ENCODE data around the gene ZFYVE26. TPM values are rescaled to one million over a fixed set of nuclear protein-coding genes. Genes with fewer than 3 reads are reported as not detected.

ZFYVE26 gene
- total RNA-seq, 1 experiment from 2014 or later, result 11.9 TPM

- peaks cover 7% of the 10 kb centered on the region for H3K36me3 Mint-ChIP-seq (ENCODE audit: insufficient read depth, unreplicated experiment)
- H3K4me3 Mint-ChIP-seq (ENCODE audit: unreplicated experiment), result no peak overlapping the region
- no peaks in the 10 kb centered on the region for H3K27me3 Mint-ChIP-seq (ENCODE audit: insufficient read depth, unreplicated experiment)
- H3K9me3 Mint-ChIP-seq (ENCODE audit: unreplicated experiment), result no peaks in the 10 kb centered on the region
- CTCF ChIA-PET, result interaction anchor here (0.6 to 1.9 kb wide), 17 partner anchors 9 to 1025 kb away, joined by 3 to 23 read pairs (median 4); partner anchors contain the start of gene RAD51B
- H3K4me1 Mint-ChIP-seq (ENCODE audit: insufficient read depth, unreplicated experiment), result no peaks in the 10 kb centered on the region
- intact Hi-C loops (cut with micrococcal nuclease), result no loop called here
- no TSS peak for BruUV-seq (replicated peaks)
- POLR2A ChIA-PET, result interaction anchor here (1.1 kb wide), 1 partner anchor 21 kb away, joined by 5 read pairs; the partner anchor contains the start of gene ZFYVE26
- peak; percentile 73 for DNase-seq (ENCODE audit: unreplicated experiment)
- no peak overlapping the region for H3K27ac Mint-ChIP-seq (ENCODE audit: low read depth, unreplicated experiment)
- TF ChIP-seq, protein P1, sequence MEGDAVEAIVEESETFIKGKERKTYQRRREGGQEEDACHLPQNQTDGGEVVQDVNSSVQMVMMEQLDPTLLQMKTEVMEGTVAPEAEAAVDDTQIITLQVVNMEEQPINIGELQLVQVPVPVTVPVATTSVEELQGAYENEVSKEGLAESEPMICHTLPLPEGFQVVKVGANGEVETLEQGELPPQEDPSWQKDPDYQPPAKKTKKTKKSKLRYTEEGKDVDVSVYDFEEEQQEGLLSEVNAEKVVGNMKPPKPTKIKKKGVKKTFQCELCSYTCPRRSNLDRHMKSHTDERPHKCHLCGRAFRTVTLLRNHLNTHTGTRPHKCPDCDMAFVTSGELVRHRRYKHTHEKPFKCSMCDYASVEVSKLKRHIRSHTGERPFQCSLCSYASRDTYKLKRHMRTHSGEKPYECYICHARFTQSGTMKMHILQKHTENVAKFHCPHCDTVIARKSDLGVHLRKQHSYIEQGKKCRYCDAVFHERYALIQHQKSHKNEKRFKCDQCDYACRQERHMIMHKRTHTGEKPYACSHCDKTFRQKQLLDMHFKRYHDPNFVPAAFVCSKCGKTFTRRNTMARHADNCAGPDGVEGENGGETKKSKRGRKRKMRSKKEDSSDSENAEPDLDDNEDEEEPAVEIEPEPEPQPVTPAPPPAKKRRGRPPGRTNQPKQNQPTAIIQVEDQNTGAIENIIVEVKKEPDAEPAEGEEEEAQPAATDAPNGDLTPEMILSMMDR (IDR thresholded peaks at IDR 0.05; ENCODE audit: unreplicated experiment), result peak; percentile 73
These were observed 20.7 kb upstream of the ZFYVE26 start for GRCh38 chr14:67837011-67837624.

DNA sequence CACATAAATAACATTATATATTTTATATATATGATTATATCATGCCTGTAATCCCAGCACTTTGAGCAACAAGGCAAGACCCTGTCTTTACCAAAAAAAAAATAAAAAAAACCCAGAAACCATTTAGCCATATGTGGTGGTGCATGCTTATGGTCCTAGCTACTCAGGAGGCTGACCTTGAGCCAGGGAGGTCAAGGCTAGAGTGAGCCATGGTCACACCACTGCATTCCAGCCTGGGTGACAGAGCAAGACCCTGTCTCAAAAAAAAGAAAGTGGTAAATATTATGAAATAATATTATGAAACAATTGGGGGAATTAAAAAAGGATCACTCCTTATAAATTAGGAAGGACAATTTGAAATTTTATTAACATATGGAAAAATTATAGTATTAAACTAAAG lies 19.2 kb upstream of the ZFYVE26 start:
- TF ChIP-seq, protein P1 (IDR thresholded peaks at IDR 0.05; ENCODE audit: unreplicated experiment), result no peak
- no TSS peak for BruUV-seq (replicated peaks)
- no peak for DNase-seq (ENCODE audit: unreplicated experiment)
- no peak overlapping the region for H3K27ac Mint-ChIP-seq (ENCODE audit: low read depth, unreplicated experiment)
- peaks cover 7% of the 10 kb centered on the region for H3K36me3 Mint-ChIP-seq (ENCODE audit: insufficient read depth, unreplicated experiment)
- H3K4me3 Mint-ChIP-seq (ENCODE audit: unreplicated experiment), result no peak overlapping the region
- no peaks in the 10 kb centered on the region for H3K9me3 Mint-ChIP-seq (ENCODE audit: unreplicated experiment)
- CTCF ChIA-PET, result interaction anchor here (0.6 to 1.4 kb wide), 9 partner anchors 8 to 987 kb away, joined by 3 to 5 read pairs (median 3); no protein-coding TSS in a partner anchor
- no peaks in the 10 kb centered on the region for H3K4me1 Mint-ChIP-seq (ENCODE audit: insufficient read depth, unreplicated experiment)
- no peaks in the 10 kb centered on the region for H3K27me3 Mint-ChIP-seq (ENCODE audit: insufficient read depth, unreplicated experiment)
- intact Hi-C loops (cut with micrococcal nuclease), result no loop called here
- POLR2A ChIA-PET, result no interaction called here

- H3K36me3 Mint-ChIP-seq (ENCODE audit: insufficient read depth, unreplicated experiment), result peaks cover 10% of the 10 kb centered on the region
- ChIA-PET CTCF (interaction anchor here (1.2 kb wide), 1 partner anchor 1011 kb away, joined by 4 read pairs; no protein-coding TSS in a partner anchor), POLR2A (no interaction called here)
- H3K4me1 Mint-ChIP-seq (ENCODE audit: insufficient read depth, unreplicated experiment), result no peaks in the 10 kb centered on the region
- H3K9me3 Mint-ChIP-seq (ENCODE audit: unreplicated experiment), result no peaks in the 10 kb centered on the region
- no peaks in the 10 kb centered on the region for H3K27me3 Mint-ChIP-seq (ENCODE audit: insufficient read depth, unreplicated experiment)
- no TSS peak for BruUV-seq (replicated peaks)
- H3K27ac Mint-ChIP-seq (ENCODE audit: low read depth, unreplicated experiment), result no peak overlapping the region
- no peak for DNase-seq (ENCODE audit: unreplicated experiment)
- H3K4me3 Mint-ChIP-seq (ENCODE audit: unreplicated experiment), result no peak overlapping the region
- intact Hi-C loops (cut with micrococcal nuclease), result no loop called here
- TF ChIP-seq, protein P1 (IDR thresholded peaks at IDR 0.05; ENCODE audit: unreplicated experiment), result no peak
These were observed 17.0 kb upstream of the ZFYVE26 start for GRCh38 chr14:67833403-67833802.

DNA sequence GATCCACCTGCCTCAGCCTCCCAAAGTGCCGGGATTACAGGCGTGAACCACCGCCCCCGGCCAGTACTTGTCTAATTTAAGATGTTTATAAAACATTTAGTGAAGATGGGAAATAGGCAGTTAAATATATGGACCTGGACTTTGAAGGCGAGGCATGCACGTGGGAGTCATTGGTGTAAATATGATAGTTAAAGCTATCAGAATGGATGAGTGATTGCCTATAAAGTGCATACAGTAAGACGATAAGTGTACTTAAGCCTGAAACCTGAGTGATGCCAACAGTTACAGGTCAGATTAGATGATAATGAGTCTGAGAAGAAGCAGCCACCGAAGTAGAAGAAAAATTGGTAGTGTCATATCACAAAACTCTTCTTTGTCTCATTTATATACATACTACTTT lies 14.7 kb upstream of the ZFYVE26 start:
- H3K27ac Mint-ChIP-seq (ENCODE audit: low read depth, unreplicated experiment), result no peak overlapping the region
- TF ChIP-seq, protein P1 (IDR thresholded peaks at IDR 0.05; ENCODE audit: unreplicated experiment), result no peak
- CTCF ChIA-PET, result no interaction called here
- intact Hi-C loops (cut with micrococcal nuclease), result no loop called here
- no peak overlapping the region for H3K4me3 Mint-ChIP-seq (ENCODE audit: unreplicated experiment)
- BruUV-seq (replicated peaks), result no TSS peak
- no peaks in the 10 kb centered on the region for H3K4me1 Mint-ChIP-seq (ENCODE audit: insufficient read depth, unreplicated experiment)
- POLR2A ChIA-PET, result interaction anchor here (0.7 kb wide), 2 partner anchors 19 to 97 kb away, joined by 3 read pairs; no protein-coding TSS in a partner anchor
- DNase-seq (ENCODE audit: unreplicated experiment), result no peak
- H3K9me3 Mint-ChIP-seq (ENCODE audit: unreplicated experiment), result no peaks in the 10 kb centered on the region
- H3K27me3 Mint-ChIP-seq (ENCODE audit: insufficient read depth, unreplicated experiment), result no peaks in the 10 kb centered on the region
- H3K36me3 Mint-ChIP-seq (ENCODE audit: insufficient read depth, unreplicated experiment), result peaks cover 20% of the 10 kb centered on the region
